ENCODE measurements around the gene BTBD9.

Gene BTBD9

GRCh38 chr6:38168126-38168525, 471.6 kb downstream of the BTBD9 start:
- no peak for DNase-seq (ENCODE audit: low read depth)
- no peak for TF ChIP-seq CTCF (conservative IDR thresholded peaks at IDR 0.05; ENCODE audit: low read depth, low read length)
- H3K4me3 ChIP-seq (ENCODE audit: low read length): no peak overlapping the region

- H3K4me3 ChIP-seq (ENCODE audit: low read length): no peak overlapping the region
- no peak for DNase-seq (ENCODE audit: low read depth)
- TF ChIP-seq CTCF (conservative IDR thresholded peaks at IDR 0.05; ENCODE audit: low read depth, low read length): no peak
Observed at GRCh38 chr6:38167598-38167997, 472.1 kb downstream of the BTBD9 start.

- no peak overlapping the region for H3K4me3 ChIP-seq (ENCODE audit: low read length)
- TF ChIP-seq CTCF (conservative IDR thresholded peaks at IDR 0.05; ENCODE audit: low read depth, low read length): no peak
- DNase-seq (ENCODE audit: low read depth): no peak
Observed at GRCh38 chr6:38166411-38167240, 473.1 kb downstream of the BTBD9 start.

- no peak overlapping the region for H3K4me3 ChIP-seq (ENCODE audit: low read length)
- DNase-seq (ENCODE audit: low read depth): no peak
Observed at GRCh38 chr6:38164671-38165108, 475.0 kb downstream of the BTBD9 start.

GRCh38 chr6:38164131-38164481, 475.6 kb downstream of the BTBD9 start:
- H3K4me3 ChIP-seq (ENCODE audit: low read length): no peak overlapping the region
- no peak for TF ChIP-seq CTCF (conservative IDR thresholded peaks at IDR 0.05; ENCODE audit: low read depth, low read length)
- DNase-seq (ENCODE audit: low read depth): no peak

More at GRCh38 chr6:38164671-38165108, 475.0 kb downstream of the BTBD9 start:
- TF ChIP-seq CTCF (conservative IDR thresholded peaks at IDR 0.05; ENCODE audit: low read depth, low read length): no peak

- DNase-seq (ENCODE audit: low read depth): no peak
- TF ChIP-seq CTCF (conservative IDR thresholded peaks at IDR 0.05; ENCODE audit: low read depth, low read length): no peak
- H3K4me3 ChIP-seq (ENCODE audit: low read length): no peak overlapping the region
Observed at GRCh38 chr6:38163186-38164130, 476.3 kb downstream of the BTBD9 start.

All from retinal pigment epithelial cell (primary cell).